ENCODE data around the gene SAMD11. TPM values are rescaled to one million over a fixed set of nuclear protein-coding genes. Genes with fewer than 3 reads are reported as not detected.
"Not testable (repeated sequence)": the region's sequence is repeated elsewhere in the genome, so short reads cannot be mapped to it uniquely, and the experiment has no call there.

The SAMD11 gene
- polyA plus RNA-seq, 6 donors from 2014 or later, result 0.19 to 0.40 TPM; not detected in 4

- Mint-ChIP-seq H3K27me3 (peaks cover 4 to 44% (median 41%) of the 10 kb centered on the region in 3 donors), H3K4me1 (peaks cover 9 to 16% (median 12%) of the 10 kb centered on the region in 3 donors), H3K9me3 (no peaks in the 10 kb centered on the region), H3K27ac (peak overlapping the region in 1 of 6 donors; percentile 74), H3K36me3 (peaks cover 0 to 9% of the 10 kb centered on the region in 2 donors), H3K4me3 (peak overlapping the region; percentile 9 to 90 (median 82))
- peak; percentile 16 to 28 for ATAC-seq (ENCODE audit: low read depth in 2 of 2)
- no peak for DNase-seq
These were observed 18.1 kb downstream of the SAMD11 start for GRCh38 chr1:941588-942383.

GRCh38 chr1:942411-942821 lies 18.7 kb downstream of the SAMD11 start:
- Mint-ChIP-seq H3K9me3 (no peaks in the 10 kb centered on the region), H3K27ac (no peak overlapping the region), H3K36me3 (peaks cover 0 to 9% of the 10 kb centered on the region in 2 donors), H3K4me1 (peaks cover 9 to 16% (median 12%) of the 10 kb centered on the region in 3 donors), H3K4me3 (peak overlapping the region in 1 of 8 donors; percentile 20), H3K27me3 (peaks cover 4 to 38% (median 35%) of the 10 kb centered on the region in 3 donors)
- ATAC-seq (ENCODE audit: low read depth in 2 of 2) (peak in 1 of 2 donors; percentile 9), DNase-seq (no peak)

GRCh38 chr1:942864-943533 lies 19.3 kb downstream of the SAMD11 start:
- H3K36me3 Mint-ChIP-seq, result peaks cover 0 to 9% of the 10 kb centered on the region in 2 donors
- no peak overlapping the region for H3K27ac Mint-ChIP-seq
- DNase-seq (no peak), ATAC-seq (ENCODE audit: low read depth in 2 of 2) (no peak)
- H3K4me3 Mint-ChIP-seq, result peak overlapping the region in 5 of 8 donors; percentile 20 to 61 (median 25)
- H3K9me3 Mint-ChIP-seq, result no peaks in the 10 kb centered on the region
- H3K27me3 Mint-ChIP-seq, result peaks cover 4 to 34% (median 29%) of the 10 kb centered on the region in 3 donors
- H3K4me1 Mint-ChIP-seq, result peaks cover 9 to 16% (median 12%) of the 10 kb centered on the region in 3 donors

GRCh38 chr1:943545-944340 lies 20.0 kb downstream of the SAMD11 start:
- Mint-ChIP-seq H3K4me1 (peaks cover 9 to 16% (median 12%) of the 10 kb centered on the region in 3 donors), H3K4me3 (peak overlapping the region in 1 of 8 donors; percentile 61), H3K27ac (no peak overlapping the region), H3K36me3 (peaks cover 0 to 9% of the 10 kb centered on the region in 2 donors), H3K9me3 (no peaks in the 10 kb centered on the region), H3K27me3 (peaks cover 4 to 26% (median 22%) of the 10 kb centered on the region in 3 donors)
- ATAC-seq (ENCODE audit: low read depth in 2 of 2), result no peak
- DNase-seq, result no peak

- Mint-ChIP-seq H3K4me1 (peaks cover 6 to 16% (median 12%) of the 10 kb centered on the region in 3 donors), H3K9me3 (no peaks in the 10 kb centered on the region), H3K27ac (no peak overlapping the region), H3K27me3 (peaks cover 4 to 17% (median 13%) of the 10 kb centered on the region in 3 donors), H3K4me3 (no peak overlapping the region), H3K36me3 (peaks cover 4 to 18% of the 10 kb centered on the region in 2 donors)
- DNase-seq, result no peak
- ATAC-seq (ENCODE audit: low read depth in 2 of 2), result no peak
These were observed 20.9 kb downstream of the SAMD11 start for GRCh38 chr1:944341-945325.

- Mint-ChIP-seq H3K9me3 (no peaks in the 10 kb centered on the region), H3K27me3 (peaks cover 4 to 12% (median 7%) of the 10 kb centered on the region in 3 donors), H3K27ac (peak overlapping the region in 3 of 6 donors; percentile 15 to 47 (median 30)), H3K4me1 (peaks cover 6 to 12% (median 9%) of the 10 kb centered on the region in 3 donors), H3K4me3 (peak overlapping the region in 3 of 8 donors; percentile 5 to 61 (median 19)), H3K36me3 (peaks cover 14 to 21% of the 10 kb centered on the region in 2 donors)
- DNase-seq, result no peak
- ATAC-seq (ENCODE audit: low read depth in 2 of 2), result no peak
These were observed 22.2 kb downstream of the SAMD11 start for GRCh38 chr1:945688-946556.

- not testable (repeated sequence) for DNase-seq; H3K27me3 Mint-ChIP-seq; H3K27ac Mint-ChIP-seq; ATAC-seq (ENCODE audit: low read depth in 2 of 2); H3K9me3 Mint-ChIP-seq; H3K4me3 Mint-ChIP-seq
- Mint-ChIP-seq H3K36me3 (peaks cover 14 to 29% of the 10 kb centered on the region in 2 donors), H3K4me1 (peaks cover 7 to 12% (median 8%) of the 10 kb centered on the region in 3 donors)
These were observed 23.1 kb downstream of the SAMD11 start for GRCh38 chr1:946811-947210.

GRCh38 chr1:947958-948357 lies 24.2 kb downstream of the SAMD11 start:
- DNase-seq, result no peak
- H3K4me1 Mint-ChIP-seq, result peaks cover 7 to 12% (median 8%) of the 10 kb centered on the region in 3 donors
- peaks cover 14 to 30% of the 10 kb centered on the region in 2 donors for H3K36me3 Mint-ChIP-seq
- peaks cover 0 to 4% (median 0%) of the 10 kb centered on the region in 3 donors for H3K27me3 Mint-ChIP-seq
- no peak overlapping the region for H3K4me3 Mint-ChIP-seq
- ATAC-seq (ENCODE audit: low read depth in 2 of 2), result no peak
- H3K27ac Mint-ChIP-seq, result no peak overlapping the region
- H3K9me3 Mint-ChIP-seq, result no peaks in the 10 kb centered on the region

GRCh38 chr1:950268-950667 lies 26.5 kb downstream of the SAMD11 start:
- H3K27ac Mint-ChIP-seq, result no peak overlapping the region
- H3K4me3 Mint-ChIP-seq, result no peak overlapping the region
- no peaks in the 10 kb centered on the region for H3K9me3 Mint-ChIP-seq
- no peak for DNase-seq
- ATAC-seq (ENCODE audit: low read depth in 2 of 2), result no peak
- peaks cover 7 to 11% (median 8%) of the 10 kb centered on the region in 3 donors for H3K4me1 Mint-ChIP-seq
- H3K36me3 Mint-ChIP-seq, result peaks cover 14 to 34% of the 10 kb centered on the region in 2 donors
- H3K27me3 Mint-ChIP-seq, result no peaks in the 10 kb centered on the region

- Mint-ChIP-seq H3K4me1 (peaks cover 12 to 14% (median 13%) of the 10 kb centered on the region in 3 donors), H3K36me3 (peaks cover 14 to 31% of the 10 kb centered on the region in 2 donors), H3K27me3 (no peaks in the 10 kb centered on the region), H3K9me3 (no peaks in the 10 kb centered on the region), H3K27ac (no peak overlapping the region), H3K4me3 (no peak overlapping the region)
- DNase-seq, result no peak
- ATAC-seq (ENCODE audit: low read depth in 2 of 2), result no peak
These were observed 27.2 kb downstream of the SAMD11 start for GRCh38 chr1:950881-951280.

GRCh38 chr1:951364-951763 lies 27.6 kb downstream of the SAMD11 start:
- H3K9me3 Mint-ChIP-seq, result no peaks in the 10 kb centered on the region
- H3K4me1 Mint-ChIP-seq, result peaks cover 12 to 16% (median 13%) of the 10 kb centered on the region in 3 donors
- no peaks in the 10 kb centered on the region for H3K27me3 Mint-ChIP-seq
- H3K27ac Mint-ChIP-seq, result no peak overlapping the region
- DNase-seq (no peak), ATAC-seq (ENCODE audit: low read depth in 2 of 2) (no peak)
- H3K4me3 Mint-ChIP-seq, result peak overlapping the region in 1 of 8 donors; percentile 31
- H3K36me3 Mint-ChIP-seq, result peaks cover 14 to 30% of the 10 kb centered on the region in 2 donors
